NCI-H2196 treated with DMSO at 0.1 percent for 48 hours (cell line): ENCODE data around the gene ARHGEF16.

Source experiments
- DNase-seq: peaks from one replicate; lab custom pipeline; 2025; ENCODE audit not compliant: unreplicated experiment; lab: John Stamatoyannopoulos, UW

The ARHGEF16 gene

DNA sequence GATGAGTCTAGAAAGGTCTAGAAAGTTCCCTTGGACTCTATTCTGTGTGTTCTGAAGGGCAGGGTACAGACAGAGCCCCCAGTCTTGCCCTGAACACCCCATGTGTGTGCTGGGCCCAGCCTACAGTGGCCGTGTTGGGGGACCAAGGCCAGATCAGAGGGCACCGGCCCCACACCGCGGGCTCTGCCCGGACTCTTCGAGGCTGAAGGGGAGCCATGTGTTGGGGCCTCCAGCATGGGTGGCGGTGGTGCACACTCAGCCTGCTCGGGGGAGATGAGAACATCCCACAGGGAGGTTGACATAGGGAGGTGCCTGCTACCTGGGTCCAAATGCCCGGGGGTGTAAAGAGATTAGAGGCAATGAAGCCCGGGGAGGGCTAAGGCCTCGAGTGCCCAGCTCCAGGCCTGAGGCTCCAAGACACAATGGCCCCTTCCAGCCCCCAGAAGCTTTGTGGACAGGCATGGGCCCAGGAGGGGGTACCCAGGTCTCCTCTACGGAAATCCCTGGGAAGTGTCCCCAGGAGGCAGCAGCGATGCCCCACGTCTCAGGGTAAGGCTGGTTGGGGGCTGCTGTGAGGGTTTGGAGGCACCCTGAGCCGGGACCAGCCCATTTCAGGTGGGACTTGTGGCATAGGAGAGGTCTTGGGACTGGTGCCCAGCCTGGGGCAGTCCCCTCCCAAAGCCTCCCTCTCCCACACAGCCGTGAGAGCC lies 12.1 kb downstream of the ARHGEF16 start:
- DNase-seq: no peak

DNA sequence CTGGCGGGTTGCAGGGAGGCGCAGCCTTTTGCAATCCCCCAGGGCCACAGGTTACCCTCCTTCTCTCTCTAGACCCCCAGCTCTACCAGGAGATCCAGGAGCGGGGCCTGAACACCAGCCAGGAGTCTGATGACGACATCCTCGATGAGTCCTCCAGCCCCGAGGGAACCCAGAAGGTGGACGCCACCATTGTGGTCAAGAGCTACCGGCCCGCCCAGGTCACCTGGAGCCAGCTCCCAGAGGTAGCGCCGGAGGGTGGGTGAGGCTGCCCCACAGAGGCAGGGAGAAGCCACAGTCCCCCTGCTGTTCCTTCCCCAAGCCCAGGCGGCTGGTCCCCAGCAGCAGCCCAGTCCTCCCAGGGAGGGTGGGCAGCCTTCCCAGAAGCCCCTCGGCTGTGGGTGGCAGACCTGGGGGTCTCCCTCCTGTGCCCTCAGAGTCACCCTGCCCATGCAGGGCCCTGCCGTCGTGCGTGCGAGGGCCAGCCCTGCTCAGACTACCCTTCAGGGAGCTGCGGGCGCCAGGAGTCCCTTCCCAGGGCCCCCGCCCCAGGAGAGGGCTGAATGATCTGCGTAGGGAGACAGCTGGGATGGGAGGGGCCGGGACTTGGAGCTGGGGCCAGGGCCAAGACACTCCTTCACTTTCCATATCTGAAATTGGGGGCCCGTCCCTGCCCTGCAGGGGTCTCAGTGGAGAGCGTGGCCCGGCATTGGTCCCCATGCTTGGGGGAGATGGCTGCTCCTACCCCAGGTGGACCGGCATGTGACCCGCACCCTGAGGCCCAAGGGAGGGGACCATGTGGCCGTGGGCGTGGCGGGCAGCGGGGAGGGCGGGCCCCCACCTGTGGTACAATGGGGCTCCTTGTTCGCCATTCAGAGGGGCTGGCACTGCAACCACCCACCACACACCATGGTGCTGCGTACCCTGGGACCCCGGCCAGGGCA lies 12.9 kb downstream of the ARHGEF16 start:
- no peak for DNase-seq

DNA sequence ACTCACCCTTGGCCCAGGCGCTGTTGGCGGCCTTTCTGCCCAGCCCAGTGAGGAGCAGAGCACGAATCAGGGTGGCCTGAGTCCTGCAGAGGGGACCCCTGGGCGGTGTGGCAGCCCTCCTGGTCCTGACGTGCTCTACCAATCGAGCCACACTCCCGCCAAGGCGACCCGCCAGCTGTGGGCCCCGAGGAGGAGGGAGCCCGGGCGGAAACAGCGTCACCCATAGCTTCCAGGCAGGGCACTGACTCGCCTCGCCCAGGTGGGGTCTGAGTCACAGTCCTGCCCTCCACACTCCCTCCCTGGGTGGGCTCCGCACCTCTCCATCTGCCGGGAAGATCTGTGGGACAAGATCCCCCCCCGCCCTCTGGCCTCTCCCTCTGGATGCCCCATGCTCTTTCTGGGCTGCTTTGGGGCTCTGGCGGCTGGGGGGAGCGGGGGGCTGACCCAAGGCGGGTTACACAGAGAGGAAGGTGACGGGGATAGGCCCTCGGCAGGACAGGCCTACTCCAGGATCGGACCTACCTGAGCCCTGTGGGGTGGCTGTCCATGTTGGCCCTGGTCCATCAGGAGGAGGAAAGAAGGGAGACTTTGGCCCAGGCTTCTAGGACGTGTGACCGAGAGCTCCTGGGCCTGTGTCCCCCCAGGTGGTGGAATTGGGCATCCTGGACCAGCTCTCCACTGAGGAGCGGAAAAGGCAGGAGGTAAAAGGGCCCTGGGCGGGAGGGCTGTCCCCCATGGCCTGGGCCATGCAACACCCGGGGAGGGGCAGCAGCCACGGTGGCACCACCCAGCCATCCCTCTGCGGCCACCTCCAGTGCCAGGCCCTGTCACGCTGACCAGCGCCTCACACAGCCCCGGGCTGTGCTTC lies 14.0 kb downstream of the ARHGEF16 start:
- no peak for DNase-seq

DNA sequence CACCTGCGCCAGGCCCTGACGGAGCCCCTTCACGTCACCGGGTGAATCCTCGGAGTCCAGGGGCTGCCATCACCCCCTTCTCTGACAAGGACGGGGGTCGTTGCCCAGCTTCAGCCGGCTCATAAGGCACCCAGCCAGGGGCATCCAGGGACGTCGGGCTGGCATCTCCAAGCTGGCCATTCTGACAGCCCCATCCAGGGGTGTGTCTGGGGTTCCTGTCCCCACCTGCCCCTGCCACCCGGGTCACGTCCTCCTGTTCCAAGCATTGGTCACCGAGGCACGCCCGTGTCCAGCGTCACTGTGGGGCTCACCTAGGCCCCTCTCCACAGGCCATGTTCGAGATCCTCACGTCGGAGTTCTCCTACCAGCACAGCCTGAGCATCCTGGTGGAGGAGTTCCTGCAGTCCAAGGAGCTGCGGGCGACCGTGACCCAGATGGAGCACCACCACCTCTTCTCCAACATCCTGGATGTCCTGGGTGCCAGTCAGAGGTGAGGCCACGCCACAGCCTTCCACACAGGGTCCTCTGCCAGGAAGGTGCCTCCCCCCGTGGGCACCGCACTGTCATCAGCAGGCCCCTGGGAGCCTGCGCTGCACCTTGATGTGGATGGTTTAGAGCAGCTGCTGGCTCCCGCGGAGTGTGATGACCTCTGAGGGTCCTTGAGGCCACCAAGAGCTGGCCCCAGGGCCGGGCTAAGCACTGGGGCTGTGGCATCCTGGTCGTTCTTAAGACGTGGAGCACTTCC lies 14.8 kb downstream of the ARHGEF16 start:
- DNase-seq: no peak

DNA sequence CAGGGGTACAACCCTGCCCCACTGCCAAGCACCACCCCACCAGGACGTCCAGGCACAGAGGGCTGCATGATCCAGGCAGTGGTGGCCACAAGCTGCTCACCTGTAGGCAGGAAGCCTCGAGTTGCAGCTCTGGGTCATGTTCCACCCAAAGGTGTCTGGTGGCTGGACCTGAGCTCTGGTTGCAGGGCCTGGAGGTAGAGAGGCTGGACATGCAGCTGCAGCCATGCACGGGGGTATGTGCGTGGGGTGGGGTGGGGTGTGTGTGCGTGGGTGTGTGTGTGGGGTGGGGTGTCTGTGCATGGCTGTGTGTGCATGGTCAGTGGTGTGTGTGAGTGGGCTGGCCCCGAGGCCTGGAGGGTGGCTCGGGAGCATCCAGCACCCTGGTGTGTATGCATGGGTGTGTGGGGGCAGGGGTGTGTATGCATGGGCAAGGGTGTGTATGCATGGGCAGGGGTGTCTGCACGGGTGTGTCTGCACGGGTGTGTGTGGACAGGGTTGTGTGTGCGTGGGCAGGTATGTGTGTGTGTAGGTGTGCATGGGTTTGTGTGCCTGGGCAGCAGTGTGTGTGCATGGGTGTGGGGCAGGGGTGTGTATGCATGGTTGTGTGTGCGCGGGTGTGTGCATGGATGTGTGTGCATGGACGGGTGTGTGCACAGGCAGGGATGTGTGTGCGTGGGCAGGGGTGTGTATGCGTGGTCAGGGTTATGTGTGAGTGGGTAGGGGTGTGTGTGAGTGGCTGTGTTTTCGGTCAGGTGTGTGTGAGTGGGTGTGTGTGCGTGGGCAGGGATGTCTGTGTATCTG lies 15.6 kb downstream of the ARHGEF16 start:
- DNase-seq: no peak

DNA sequence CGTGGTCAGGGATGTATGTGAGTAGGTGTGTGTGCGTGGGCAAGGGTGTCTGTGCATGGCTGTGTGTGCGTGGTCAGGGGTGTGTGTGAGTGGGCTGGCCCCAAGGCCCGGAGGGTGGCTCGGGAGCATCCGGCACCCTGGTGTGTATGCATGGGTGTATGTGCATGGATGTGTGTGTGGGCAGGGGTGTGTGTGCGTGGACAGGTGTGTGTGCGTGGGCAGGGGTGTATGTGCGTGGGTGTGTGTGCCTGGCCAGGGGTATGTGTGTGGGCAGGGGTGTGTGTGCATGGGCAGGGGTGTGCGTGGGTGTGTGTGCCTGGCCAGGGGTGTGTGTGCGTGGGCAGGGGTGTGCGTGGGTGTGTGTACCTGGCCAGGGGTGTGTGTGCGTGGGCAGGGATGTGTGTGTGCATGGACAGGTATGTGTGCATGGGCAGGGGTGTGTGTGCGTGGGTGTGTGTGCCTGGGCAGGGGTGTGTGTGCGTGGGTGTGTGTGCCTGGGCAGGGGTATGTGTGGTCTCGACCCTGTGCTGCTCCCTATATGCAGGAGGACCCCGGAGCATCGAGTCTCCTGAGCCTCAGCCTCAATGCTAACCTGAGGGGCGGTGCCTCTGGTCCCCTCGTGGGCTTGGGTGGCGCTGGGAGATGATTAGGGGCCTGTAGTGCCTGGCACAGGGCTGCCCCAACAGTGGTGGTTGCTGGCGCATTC lies 16.3 kb downstream of the ARHGEF16 start:
- no peak for DNase-seq

DNA sequence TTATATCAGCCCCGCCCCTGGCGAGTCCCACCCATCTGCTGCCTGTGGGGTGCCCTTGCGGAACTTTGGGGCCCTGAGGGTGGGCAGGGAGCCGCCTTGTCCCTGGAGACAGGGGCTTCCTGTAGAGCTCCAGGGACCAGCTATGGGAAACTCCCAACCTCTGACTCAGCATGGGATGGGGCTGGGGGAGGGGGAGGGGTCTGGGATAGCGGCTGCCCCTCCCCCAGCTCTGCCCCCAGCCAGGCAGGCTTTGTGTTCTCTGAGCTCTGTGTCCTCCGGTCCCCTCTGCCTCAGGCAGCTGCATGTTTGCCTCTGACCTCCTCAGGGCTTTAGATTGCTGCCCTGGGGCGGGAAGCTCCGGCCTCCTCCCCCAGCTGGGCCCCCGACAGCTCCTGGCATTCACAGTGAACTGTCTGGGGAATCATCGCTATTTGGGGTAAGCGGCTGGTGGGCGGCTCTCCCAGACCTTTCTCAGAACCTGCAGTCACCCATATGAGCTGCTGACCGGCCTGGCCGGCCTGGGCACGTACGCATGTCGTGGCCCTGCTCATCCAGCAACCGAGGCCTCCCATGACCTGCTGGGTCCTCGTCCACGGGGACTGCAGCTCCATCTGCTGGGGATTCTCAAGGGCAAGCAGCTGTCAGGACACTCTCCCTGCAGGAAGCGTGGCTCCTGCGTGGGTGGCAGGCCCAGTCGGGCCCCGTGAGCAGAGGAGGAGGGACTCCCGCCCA lies 17.1 kb downstream of the ARHGEF16 start:
- DNase-seq: no peak

DNA sequence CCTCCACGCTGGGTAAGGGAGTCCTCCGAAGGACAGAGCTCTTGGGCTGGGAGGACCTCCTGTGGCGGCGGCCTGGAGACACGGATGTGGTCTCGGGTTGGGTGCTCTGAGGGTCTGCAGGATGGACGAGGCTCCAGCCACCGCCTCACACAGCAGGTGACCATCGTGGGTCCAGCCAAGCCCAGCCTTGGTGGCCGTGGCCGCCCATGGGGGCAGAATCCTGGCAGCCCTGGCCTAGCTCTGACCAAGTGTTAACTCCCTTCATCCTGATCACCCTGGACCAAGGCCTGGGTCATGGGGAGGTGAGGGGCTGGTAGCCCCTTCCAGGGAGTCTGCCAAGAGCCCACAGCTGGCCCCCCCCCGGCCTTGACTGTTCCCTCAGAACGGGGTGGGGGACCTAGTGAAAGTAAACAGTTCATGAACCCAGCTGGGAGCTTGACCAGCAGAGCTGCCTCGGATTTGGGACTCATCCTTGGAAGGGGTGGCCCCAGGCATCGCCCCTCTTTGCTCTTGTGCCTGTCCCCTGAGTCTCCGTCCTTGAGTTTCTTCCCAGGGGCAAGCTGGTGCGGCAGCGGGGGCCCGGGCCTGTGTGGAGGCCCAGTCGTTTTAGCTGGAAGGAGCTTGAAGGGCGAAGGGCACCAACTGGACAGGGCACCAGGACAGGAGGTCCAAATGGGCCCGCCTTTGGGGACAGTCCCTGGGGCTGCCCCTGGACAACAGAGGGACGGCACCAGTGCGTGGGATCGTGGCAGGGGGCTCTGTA lies 17.8 kb downstream of the ARHGEF16 start:
- no peak for DNase-seq

DNA sequence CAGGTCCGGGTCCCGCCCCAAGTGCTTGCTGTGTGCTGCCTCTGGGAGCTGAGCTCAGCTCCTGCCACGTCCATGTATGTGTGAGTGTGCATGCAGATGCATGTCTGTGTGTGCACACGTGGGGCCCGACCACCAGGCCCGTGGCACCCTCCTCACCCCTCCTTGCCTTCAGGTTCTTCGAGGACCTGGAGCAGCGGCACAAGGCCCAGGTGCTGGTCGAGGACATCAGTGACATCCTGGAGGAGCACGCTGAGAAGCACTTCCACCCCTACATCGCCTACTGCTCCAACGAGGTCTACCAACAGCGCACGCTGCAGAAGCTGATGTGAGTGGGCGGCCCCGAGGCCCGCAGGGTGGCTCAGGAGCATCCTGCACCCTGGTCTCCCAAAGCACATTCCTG lies 18.4 kb downstream of the ARHGEF16 start:
- no peak for DNase-seq

DNA sequence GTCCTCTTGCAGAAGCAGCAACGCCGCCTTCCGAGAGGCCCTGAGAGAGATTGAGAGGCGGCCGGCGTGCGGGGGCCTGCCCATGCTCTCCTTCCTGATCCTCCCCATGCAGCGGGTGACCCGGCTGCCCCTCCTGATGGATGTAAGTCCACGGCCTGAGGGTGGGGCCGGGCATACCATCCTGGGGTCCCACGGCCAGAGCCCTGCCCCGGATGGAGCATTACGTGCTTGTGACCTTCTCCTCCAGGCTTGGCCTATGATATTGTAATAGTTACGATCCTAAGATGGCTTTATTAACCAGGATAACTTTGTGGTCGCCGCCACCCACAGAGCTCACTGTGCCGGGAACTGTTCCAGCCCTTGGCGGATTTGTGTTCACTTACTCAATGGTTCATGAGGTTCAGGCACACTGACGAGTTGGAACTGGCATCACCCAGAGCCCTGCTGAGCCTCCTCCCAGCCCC lies 18.9 kb downstream of the ARHGEF16 start:
- DNase-seq: no peak

DNA sequence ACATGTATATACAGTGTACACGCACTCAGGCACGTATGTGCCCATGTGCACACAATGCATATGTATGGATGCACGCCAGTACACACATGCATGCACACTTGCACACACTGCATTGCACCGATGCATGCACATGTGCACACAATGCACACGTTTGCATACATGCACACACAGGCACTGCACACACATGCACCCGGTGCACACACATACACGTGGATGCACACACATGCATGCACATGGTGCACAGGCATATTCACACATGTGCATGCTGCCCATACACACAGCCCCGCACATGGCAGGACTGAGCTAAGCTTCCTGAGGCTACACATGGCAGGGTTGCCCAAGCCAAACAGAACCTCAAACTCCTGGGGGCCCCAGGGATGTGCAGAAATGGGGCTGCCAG lies 19.6 kb downstream of the ARHGEF16 start:
- DNase-seq: no peak

DNA sequence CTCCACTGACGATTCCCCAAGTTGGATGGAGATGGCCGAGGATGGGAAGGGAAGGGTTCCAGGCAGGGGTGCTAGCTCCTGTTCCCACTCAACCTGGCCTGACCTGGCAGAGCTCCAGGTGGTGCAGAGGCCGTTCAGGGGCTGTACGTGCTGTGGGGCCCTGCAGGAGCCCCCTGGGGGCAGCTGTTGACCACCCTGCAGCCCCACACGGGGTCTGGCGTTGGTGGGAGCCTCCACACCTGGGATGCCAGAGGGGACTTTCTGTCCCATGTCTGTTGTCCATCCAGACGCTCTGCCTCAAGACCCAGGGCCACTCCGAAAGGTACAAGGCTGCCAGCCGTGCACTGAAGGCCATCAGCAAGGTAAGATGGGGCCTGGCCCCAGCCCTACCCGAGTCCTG lies 20.0 kb downstream of the ARHGEF16 start:
- no peak for DNase-seq

DNA sequence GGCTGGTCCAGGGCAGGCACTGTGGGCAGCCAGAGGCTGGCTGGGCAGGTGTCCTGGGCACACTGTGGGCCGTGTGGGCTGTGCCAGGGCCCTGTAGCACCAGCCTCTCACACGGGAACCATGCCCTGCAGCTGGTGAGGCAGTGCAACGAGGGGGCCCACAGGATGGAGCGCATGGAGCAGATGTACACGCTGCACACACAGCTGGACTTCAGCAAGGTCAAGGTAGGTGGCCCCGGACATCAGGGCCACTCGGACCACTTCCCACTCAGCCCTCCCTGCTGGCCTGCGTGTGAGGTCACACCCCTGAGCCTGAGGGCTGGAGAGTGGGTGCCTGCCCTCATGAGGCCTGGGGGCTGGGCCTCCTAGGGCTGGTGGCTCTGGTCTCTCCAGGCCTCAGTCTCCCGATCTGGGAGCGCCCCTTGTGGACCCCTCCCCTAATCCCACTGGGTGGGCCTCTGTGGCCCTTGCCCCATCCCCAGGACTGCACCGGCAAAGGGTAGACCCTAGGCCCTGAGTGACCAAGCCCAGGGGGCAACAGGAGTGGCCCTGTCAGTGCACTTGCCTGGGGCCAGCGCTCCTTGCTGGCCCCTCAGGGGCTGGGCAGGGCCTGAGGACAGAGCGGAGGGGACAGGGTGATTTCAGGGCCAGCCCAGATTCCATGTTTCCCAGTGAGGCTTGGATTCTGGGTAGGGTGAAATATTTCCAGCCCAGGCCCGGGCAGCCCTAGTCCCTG lies 21.5 kb downstream of the ARHGEF16 start:
- DNase-seq: no peak

DNA sequence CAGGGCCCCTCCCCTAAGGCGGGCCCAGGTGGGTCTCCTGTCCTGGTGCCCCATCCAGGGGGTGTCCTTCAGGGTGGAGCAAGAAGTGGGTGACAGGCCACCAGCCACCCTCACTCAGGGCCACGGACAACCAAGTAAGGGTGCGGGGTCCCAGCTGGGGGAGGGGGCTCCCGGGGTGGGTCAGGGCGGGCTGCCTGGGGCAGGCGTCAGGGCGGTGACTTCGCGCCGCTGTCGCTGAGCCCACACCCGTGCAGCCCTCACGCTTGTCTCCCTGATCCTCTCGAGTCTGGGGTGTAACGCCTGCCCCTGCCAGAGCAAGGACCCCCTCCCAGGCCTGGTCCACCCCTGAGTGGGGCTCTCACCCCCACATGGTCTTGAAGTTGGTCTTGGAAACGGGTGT lies 22.2 kb downstream of the ARHGEF16 start:
- DNase-seq: no peak

DNA sequence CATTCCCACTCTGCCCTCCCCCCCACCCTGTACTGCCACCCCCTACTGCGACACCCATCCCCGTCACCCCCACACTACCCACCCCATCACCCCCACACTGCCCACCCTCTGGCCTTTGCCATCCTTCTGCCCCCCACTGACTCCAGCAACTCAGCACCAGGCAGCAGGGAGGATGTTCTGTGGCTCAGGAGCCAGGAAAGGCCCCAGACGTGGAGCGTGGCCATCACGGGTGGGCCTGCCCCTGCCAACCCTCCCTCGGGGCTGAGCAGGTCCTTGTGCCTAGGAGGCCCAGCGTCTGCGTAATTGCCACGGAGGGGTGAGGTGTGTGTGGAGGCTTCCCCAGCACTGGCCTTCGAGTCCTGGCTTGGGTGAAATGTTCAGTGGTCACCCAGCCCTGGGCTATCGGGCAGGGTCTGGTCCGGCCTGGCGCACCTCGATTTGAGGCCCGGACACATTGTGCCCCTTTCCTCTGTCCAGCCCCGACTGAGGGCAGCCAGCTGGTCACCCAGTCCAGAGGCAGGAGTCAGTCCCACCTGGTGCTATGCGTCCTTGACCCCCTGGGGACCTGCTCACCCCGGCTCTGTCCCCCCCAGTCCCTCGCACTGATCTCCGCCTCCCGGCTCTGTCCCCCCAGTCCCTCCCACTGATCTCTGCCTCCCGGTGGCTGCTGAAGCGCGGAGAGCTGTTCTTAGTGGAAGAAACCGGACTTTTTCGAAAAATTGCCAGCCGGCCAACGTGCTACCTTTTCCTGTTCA lies 23.0 kb downstream of the ARHGEF16 start:
- DNase-seq: no peak

DNA sequence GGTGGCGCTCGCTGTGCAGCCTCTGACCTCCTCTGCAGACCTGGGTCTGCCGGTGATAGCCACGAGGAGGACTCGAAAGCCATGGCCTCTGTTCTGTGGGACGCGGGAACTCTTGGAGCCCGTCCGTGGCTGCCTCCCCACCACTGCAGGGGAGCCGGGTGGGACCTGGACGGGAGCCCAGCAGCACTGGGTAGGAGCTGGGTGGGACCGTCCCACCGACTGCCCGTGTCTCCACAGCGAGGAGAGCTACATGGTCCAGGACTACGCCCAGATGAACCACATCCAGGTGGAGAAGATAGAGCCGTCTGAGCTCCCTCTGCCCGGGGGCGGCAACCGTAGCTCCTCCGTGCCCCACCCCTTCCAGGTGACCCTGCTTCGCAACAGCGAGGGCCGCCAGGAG lies 23.7 kb downstream of the ARHGEF16 start:
- DNase-seq: no peak
